Pericardium fibroblast (primary cell): ENCODE data around the gene LRP1B. TPM values are rescaled to one million over a fixed set of nuclear protein-coding genes. Genes with fewer than 3 reads are reported as not detected.

ENCODE experiments used
- total RNA-seq: library from RNA; depleted of rRNA; stranded (reverse); fragments of >200 nt; gene quantifications from 2 replicates; pipeline ENCODE4 v1.2.3, GENCODE V29; 2015

Gene LRP1B
- 0.12 and 0.60 TPM in 2 replicates for total RNA-seq

DNA sequence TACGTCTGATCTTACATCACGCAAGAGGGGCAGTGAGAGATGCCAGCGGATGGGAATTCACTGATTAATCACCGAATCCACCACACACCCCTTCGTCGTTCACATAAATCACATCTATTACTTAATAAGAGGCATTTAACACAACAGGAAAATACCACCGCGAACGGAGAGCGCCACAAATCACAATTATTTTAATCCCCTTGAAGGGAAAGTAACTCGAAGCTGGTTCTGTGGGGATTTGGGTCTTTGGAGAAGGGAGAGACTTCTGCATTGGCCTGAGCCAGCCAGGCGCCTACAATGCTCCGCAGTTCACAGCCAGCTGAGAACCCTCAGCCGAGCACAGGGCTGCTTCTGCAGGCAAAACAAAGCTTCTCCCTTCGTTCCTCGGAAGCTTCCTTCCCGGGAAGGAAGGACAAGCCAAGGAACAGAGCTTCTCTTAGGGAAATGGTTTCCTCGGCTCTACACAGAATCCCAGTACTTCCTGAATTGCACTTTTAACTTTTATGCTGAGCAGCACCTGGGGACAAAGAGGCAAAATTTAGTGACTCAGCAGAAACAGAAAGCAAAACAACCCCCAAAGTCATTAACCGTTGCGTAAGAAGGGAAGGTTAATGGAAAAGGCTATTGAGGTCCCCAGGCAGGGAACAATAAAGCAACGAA, at the start of gene LRP1B:
Gene LRP1B, minus strand, starts transcription at position 7 of the 660 bp plus-strand sequence. CDS start 287 bp downstream, outside the sequence.

